ENCODE measurements around the gene KLF16.

GRCh38 chr19:1902923-1903322 is 39.5 kb upstream of the KLF16 start:
- no peak for TF ChIP-seq CTCF (IDR thresholded peaks at IDR 0.05; ENCODE audit: poor library complexity)
- TF ChIP-seq EZH2 (IDR thresholded peaks at IDR 0.05; ENCODE audit: borderline replicate concordance) = no peak

Data from hepatocyte (in vitro differentiated cells).